Motor neuron (in vitro differentiated cells): ENCODE results near the gene FBXW4. TPM values are rescaled to one million over a fixed set of nuclear protein-coding genes. Genes with fewer than 3 reads are reported as not detected.
A peak's percentile ranks its signal among the peaks of the same experiment; 100 is the strongest.

ENCODE experiments used
- ATAC-seq, 8 experiments: fragments of 200-7000 bp; cut with Tn5 transposase; replicated peaks in 6 of 8; 2 replicates each; pipeline ENCODE4 v1.8.0; 2021; ENCODE audit warnings: mild to moderate bottlenecking in 8 of 8, moderate library complexity in 8 of 8
- H3K27ac ChIP-seq, 2 donors: fragments of 250-450 bp; sonication (Bioruptor Pico); 2 replicates each; pipeline ENCODE4 v1.9.0; 2021; ENCODE audit warnings: antibody characterized with exemption in 2 of 2, mild to moderate bottlenecking in 2 of 2, moderate library complexity in 1 of 2
- H3K4me1 ChIP-seq, 2 donors: fragments of 250-450 bp; sonication (Bioruptor Pico); replicated peaks in 1 of 2; 2 replicates each; pipeline ENCODE4 v1.6.1; 2021; ENCODE audit warnings: antibody characterized with exemption in 2 of 2, mild to moderate bottlenecking in 2 of 2, moderate library complexity in 1 of 2
- H3K4me3 ChIP-seq, 5 donors: fragments of 250-450 bp; sonication (Bioruptor Pico); 2 replicates each; pipeline ENCODE4 v1.9.0; 2021; ENCODE audit warnings: antibody characterized with exemption in 5 of 5, mild to moderate bottlenecking in 5 of 5, moderate library complexity in 4 of 5
- WGBS, 10 experiments: fragments of 450-650 bp; shearing (Covaris generic); methylation state at CpG; one replicate each; pipeline ENCODE4 v1.0.0; 2022; 5-methylcytosine and 5-hydroxymethylcytosine counted together
- in situ Hi-C, 9 experiments: fragments of 400-800 bp; cut with MboI; loops; one replicate each; pipeline ENCODE4 v1.15.0; 2021; ENCODE audit warnings: low sequenced_read_pairs in 9 of 9, low pct_unique_long_range_greater_than_20kb in 2 of 9; ENCODE audit not compliant: unreplicated experiment in 9 of 9
- total RNA-seq, 8 experiments: library from RNA; unstranded; fragments of 300-600 nt; gene quantifications; 2 replicates each; pipeline versions ENCODE4 v1.2.3 to v1.2.4, GENCODE V29; 2022

The FBXW4 gene
- 10 to 100 TPM; 17.9 to 35.8 (median 24.0) TPM for total RNA-seq

- peaks cover 15 to 18% of the 10 kb centered on the region in 2 donors for H3K4me1 ChIP-seq
- peak; percentile 30 to 68 (median 52) for ATAC-seq
- H3K4me3 ChIP-seq = peak within 1 kb of the TSS; percentile 32 to 51 (median 48)
- in situ Hi-C loops = no loop called here
- 0 to 13% methylated on average over 3 of the region's 70 CpGs; no CpG with 5 or more reads in 8 of the 10 experiments for WGBS, 10 experiments
- H3K27ac ChIP-seq = peak within 1 kb of the TSS; percentile 86 to 95
Observed at GRCh38 chr10:101694674-101695403, at the start of gene FBXW4. Gene FBXW4 (minus strand): TSS chr10:101695170. CDS start chr10:101695105, 65 bp downstream.

DNA sequence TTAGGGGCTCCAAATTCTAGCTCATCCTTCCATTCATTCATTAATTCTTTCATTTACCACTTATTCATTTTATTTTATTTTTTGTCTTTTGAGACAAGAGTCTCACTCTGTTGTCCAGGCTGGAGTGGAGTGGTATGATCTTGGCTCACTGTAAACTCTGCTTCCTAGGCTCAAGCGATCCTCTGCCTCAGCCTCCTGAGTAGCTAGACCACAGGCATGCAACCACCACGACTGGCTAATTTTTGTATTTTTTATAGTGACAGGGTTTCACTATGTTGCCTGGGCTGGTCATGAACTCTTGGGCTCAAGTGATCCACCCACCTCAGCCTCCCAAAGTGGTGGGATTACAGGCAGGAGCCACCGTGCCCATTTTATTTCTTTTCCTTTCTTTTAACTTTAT, 49.3 kb upstream of the FBXW4 start:
- Histone ChIP-seq H3K27ac (no peak overlapping the region), H3K4me3 (no peak overlapping the region), H3K4me1 (peaks cover 8 to 13% of the 10 kb centered on the region in 2 donors)
- ATAC-seq = no peak
- in situ Hi-C loops = no loop called here
- WGBS, 10 experiments = 51 to 100% (median 80%) methylated on average over 1 to 3 of the region's 3 CpGs; no CpG with 5 or more reads in 5 of the 10 experiments

DNA sequence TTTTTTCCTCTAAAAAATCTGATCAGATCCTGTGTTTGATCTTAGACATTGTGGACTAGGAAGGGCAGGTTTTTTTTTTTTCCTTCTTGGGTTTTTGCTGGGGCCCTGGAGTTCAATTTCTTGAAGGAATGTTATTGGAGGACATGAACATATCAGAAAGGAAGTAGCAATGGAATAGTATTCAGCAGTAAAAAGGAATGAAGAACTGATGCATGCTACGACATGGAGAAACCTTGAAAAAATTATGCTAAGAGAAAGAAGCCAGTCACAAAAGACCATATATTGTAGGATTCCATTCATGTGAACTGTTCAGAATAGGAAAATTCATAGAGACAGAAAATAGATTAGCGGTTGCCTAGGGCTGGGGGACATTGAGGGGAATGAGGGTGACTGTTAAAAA, 47.0 kb upstream of the FBXW4 start:
- H3K4me3 ChIP-seq = no peak overlapping the region
- ATAC-seq = no peak
- WGBS, 10 experiments = 0 to 50% (median 42%) methylated on average over 1 to 2 of the region's 2 CpGs; no CpG with 5 or more reads in 1 of the 10 experiments

GRCh38 chr10:101736666-101737065, 41.7 kb upstream of the FBXW4 start:
- WGBS, 10 experiments = 24 to 100% (median 69%) methylated on average over 1 to 3 of the region's 3 CpGs; no CpG with 5 or more reads in 1 of the 10 experiments
- Histone ChIP-seq H3K4me1 (peaks cover 0 to 3% of the 10 kb centered on the region in 2 donors), H3K4me3 (no peak overlapping the region), H3K27ac (no peak overlapping the region)
- in situ Hi-C loops = no loop called here
- ATAC-seq = no peak

More for the DNA sequence above, 47.0 kb upstream of the FBXW4 start:
- H3K4me1 ChIP-seq = no peaks in the 10 kb centered on the region
- H3K27ac ChIP-seq = no peak overlapping the region
- in situ Hi-C loops = no loop called here

DNA sequence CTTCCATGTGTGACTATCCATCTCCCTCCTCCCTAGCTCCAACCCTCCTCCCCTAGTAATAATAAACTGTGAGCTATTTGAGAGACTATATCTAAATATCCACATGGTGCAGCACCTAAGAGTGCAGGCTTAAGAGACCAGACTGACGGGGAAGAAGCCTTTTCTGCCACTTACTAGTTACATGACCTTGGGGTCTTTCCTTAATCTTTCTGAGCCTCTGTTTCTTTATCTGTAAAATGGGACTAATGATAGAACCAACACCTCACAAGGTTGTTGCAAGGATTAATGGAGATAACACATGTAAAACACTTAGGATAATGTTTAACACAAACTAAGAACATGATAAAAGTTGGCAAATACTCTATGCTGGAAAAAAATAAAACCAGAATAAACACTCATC, 37.1 kb upstream of the FBXW4 start:
- Histone ChIP-seq H3K4me3 (no peak overlapping the region), H3K4me1 (peaks cover 0 to 3% of the 10 kb centered on the region in 2 donors), H3K27ac (no peak overlapping the region)
- ATAC-seq = no peak
- WGBS, 10 experiments = 17 to 89% (median 86%) methylated on average over 1 of the region's 1 CpG; no CpG with 5 or more reads in 5 of the 10 experiments
- in situ Hi-C loops = no loop called here

- Histone ChIP-seq H3K4me1 (peaks cover 13 to 18% of the 10 kb centered on the region in 2 donors), H3K4me3 (no peak overlapping the region), H3K27ac (no peak overlapping the region)
- in situ Hi-C loops = no loop called here
- ATAC-seq = peak in 3 of 8 experiments; percentile 90 to 94 (median 93)
- WGBS, 10 experiments = 0 to 58% (median 43%) methylated on average over 1 to 2 of the region's 2 CpGs; no CpG with 5 or more reads in 3 of the 10 experiments
Observed at GRCh38 chr10:101726115-101726387, 31.1 kb upstream of the FBXW4 start.

DNA sequence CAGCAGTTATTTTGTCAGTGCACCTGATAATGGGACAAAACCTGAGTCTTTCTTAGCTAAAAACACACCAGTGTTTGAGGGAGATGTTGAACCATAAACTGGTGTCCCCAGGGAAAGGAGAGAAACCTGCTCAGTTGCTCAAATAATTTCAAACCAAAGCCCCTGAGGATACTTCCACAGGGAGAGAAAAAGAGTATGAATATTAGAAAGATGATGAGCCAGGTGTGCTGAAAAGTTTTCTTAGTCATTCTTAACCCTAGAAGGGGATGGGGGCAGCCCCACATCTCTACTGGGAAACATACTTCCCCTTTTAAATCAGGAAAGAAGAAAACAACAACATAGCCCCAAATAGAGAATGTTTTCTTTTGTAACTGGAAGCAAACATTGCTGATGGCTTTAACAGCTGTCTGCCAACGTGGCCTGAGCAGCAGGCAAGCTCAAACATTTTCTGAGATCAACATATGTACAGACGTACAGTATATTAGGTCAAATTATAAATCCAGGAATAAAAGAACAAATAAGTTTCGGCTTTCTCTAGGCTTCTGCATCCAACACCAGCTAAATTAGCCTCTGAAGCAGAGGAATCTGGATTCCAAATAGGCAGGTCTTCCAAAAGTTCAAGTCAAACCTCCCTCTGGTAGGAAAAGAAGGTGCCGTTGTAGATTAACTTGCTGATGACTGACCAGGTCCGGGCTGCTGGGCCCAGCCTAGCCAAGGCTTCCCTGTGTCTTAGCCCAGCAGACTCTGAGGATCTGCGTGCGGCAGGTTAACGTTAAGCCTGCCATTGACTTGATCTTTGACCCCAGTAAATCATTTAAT, 30.5 kb upstream of the FBXW4 start:
- Histone ChIP-seq H3K4me3 (no peak overlapping the region), H3K27ac (no peak overlapping the region), H3K4me1 (peaks cover 13 to 18% of the 10 kb centered on the region in 2 donors)
- in situ Hi-C loops = no loop called here
- 7 to 100% (median 33%) methylated on average over 1 to 7 of the region's 8 CpGs; no CpG with 5 or more reads in 2 of the 10 experiments for WGBS, 10 experiments
- peak in 2 of 8 experiments; percentile 27 to 45 for ATAC-seq

GRCh38 chr10:101724446-101724845, 29.5 kb upstream of the FBXW4 start:
- Histone ChIP-seq H3K4me3 (no peak overlapping the region), H3K27ac (no peak overlapping the region), H3K4me1 (peaks cover 13 to 18% of the 10 kb centered on the region in 2 donors)
- ATAC-seq = no peak
- WGBS, 10 experiments = 41 to 100% (median 91%) methylated on average over 1 to 2 of the region's 2 CpGs; no CpG with 5 or more reads in 1 of the 10 experiments
- in situ Hi-C loops = no loop called here

GRCh38 chr10:101723176-101723575, 28.2 kb upstream of the FBXW4 start:
- 90 to 100% (median 96%) methylated on average over 1 to 3 of the region's 3 CpGs; no CpG with 5 or more reads in 2 of the 10 experiments for WGBS, 10 experiments
- Histone ChIP-seq H3K4me1 (peaks cover 17 to 18% of the 10 kb centered on the region in 2 donors), H3K4me3 (no peak overlapping the region), H3K27ac (no peak overlapping the region)
- in situ Hi-C loops = no loop called here
- no peak for ATAC-seq

GRCh38 chr10:101721806-101722205, 26.8 kb upstream of the FBXW4 start:
- ATAC-seq = no peak
- WGBS, 10 experiments = 70 to 93% (median 82%) methylated on average over 2 of the region's 2 CpGs; no CpG with 5 or more reads in 7 of the 10 experiments

DNA sequence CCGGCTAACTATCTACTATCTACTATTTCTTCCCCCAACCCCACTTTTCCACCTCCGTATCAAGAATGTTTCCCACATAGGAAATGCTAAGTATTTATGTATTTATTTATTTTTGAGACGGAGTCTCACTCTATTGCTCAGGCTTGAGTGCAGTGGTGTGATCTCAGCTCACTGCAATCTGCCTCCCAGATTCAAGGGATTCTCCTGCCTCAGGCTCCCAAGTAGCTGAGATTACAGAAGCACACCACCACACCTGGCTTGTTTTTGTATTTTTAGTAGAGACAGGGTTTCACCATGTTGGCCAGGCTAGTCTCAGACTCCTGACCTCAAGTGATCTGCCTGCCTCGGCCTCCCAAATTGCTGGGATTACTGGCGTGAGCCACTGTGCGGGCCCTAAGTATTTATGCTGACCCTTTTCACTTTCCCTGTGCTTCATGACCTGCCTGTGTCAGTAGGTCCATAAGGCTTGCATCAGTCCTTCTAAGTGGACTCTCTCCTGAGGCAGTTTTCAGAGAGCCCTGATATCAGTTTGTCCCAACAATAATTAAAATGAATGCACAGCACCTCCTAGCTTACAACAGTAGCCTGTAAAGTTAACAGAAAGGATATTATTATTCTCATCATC, 25.7 kb upstream of the FBXW4 start:
- in situ Hi-C loops = no loop called here
- whole genome bisulfite sequencing, 10 experiments = 23 to 100% (median 92%) methylated on average over 1 to 5 of the region's 6 CpGs; no CpG with 5 or more reads in 4 of the 10 experiments

More at GRCh38 chr10:101721806-101722205, 26.8 kb upstream of the FBXW4 start:
- in situ Hi-C loops = no loop called here
- Histone ChIP-seq H3K4me1 (peaks cover 17 to 18% of the 10 kb centered on the region in 2 donors), H3K27ac (no peak overlapping the region), H3K4me3 (no peak overlapping the region)

GRCh38 chr10:101718690-101719275, 23.8 kb upstream of the FBXW4 start:
- H3K27ac ChIP-seq = no peak overlapping the region
- H3K4me1 ChIP-seq = peaks cover 0 to 5% of the 10 kb centered on the region in 2 donors
- ATAC-seq = peak in 1 of 8 experiments; percentile 95
- in situ Hi-C loops = no loop called here
- 21 to 100% (median 80%) methylated on average over 1 to 3 of the region's 3 CpGs; no CpG with 5 or more reads in 1 of the 10 experiments for WGBS, 10 experiments
- no peak overlapping the region for H3K4me3 ChIP-seq

More for the DNA sequence above, 25.7 kb upstream of the FBXW4 start:
- no peak for ATAC-seq
- Histone ChIP-seq H3K4me3 (no peak overlapping the region), H3K4me1 (peaks cover 12 to 13% of the 10 kb centered on the region in 2 donors), H3K27ac (no peak overlapping the region)
